Measurements from ENCODE around the gene PTTG1IP.

The PTTG1IP gene

DNA sequence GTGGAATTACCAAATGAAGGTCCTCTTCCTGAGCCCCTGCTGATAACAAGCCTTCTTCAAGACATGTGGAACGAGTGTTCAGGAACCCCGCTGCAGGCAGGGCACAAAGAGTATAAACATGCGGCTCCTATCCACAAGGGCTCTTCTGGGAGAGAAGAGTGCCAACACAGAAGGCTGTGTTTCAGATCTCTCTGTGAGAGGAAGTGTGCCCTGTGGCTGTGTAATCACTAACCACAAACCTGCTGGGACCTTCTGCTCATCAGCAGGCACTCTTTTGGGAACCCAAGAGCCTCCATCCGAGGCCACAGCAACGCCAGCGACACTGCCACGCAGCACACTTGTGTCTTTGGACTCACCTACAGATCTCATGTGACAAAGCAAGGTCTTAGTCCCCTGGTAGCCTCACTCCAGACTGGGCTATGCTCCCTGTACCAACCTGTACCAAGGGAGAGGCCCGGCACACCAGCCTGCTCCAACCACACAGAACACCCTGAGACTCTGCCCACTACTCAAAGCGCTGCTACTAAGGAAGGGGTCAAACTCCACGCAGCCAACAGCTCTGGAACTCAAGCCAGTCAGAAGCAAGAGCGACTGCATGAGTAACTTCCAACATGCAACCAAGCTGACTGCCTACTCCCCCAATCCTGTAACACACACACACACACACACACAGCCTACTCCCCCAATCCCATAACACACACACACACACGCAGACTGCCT lies 7.8 kb downstream of the PTTG1IP start:
- intact Hi-C loops (cut with micrococcal nuclease): no loop called here
- Mint-ChIP-seq H3K27ac (peak overlapping the region; percentile 72), H3K4me3 (peak overlapping the region; percentile 35), H3K4me1 (ENCODE audit: low read depth) (peaks cover 90% of the 10 kb centered on the region), H3K27me3 (no peaks in the 10 kb centered on the region), H3K9me3 (no peaks in the 10 kb centered on the region), H3K36me3 (ENCODE audit: low read depth) (peaks cover 86% of the 10 kb centered on the region)

- H3K27me3 Mint-ChIP-seq: no peaks in the 10 kb centered on the region
- intact Hi-C loops (cut with micrococcal nuclease): no loop called here
- no peaks in the 10 kb centered on the region for H3K9me3 Mint-ChIP-seq
- H3K4me1 Mint-ChIP-seq (ENCODE audit: low read depth): peaks cover 80% of the 10 kb centered on the region
- H3K36me3 Mint-ChIP-seq (ENCODE audit: low read depth): peaks cover 96% of the 10 kb centered on the region
- peak overlapping the region; percentile 31 for H3K27ac Mint-ChIP-seq
- no peak overlapping the region for H3K4me3 Mint-ChIP-seq
These were observed 10.4 kb downstream of the PTTG1IP start for GRCh38 chr21:44862869-44863685.

DNA sequence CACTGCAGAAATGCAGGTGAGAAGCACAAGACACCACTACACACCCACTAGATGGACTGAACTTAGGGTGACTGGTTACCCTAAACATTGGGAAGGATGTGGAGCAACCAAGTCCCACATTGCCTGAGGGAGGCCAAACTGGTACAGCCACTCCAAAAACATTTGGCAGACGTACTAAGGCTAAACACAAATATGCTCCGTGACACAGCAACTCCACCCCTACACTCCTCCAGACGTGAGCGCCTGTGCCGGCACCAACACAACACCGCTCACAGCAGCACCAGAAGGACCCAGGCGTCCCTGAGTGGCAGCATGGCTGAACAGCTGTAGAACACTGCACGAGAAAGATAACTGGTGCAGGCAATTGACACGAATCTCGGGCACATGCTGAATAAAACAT lies 14.7 kb downstream of the PTTG1IP start:
- H3K4me3 Mint-ChIP-seq: no peak overlapping the region
- no peaks in the 10 kb centered on the region for H3K9me3 Mint-ChIP-seq
- H3K27me3 Mint-ChIP-seq: no peaks in the 10 kb centered on the region
- peaks cover 100% of the 10 kb centered on the region for H3K36me3 Mint-ChIP-seq (ENCODE audit: low read depth)
- no peak overlapping the region for H3K27ac Mint-ChIP-seq
- intact Hi-C loops (cut with micrococcal nuclease): no loop called here
- peaks cover 64% of the 10 kb centered on the region for H3K4me1 Mint-ChIP-seq (ENCODE audit: low read depth)

DNA sequence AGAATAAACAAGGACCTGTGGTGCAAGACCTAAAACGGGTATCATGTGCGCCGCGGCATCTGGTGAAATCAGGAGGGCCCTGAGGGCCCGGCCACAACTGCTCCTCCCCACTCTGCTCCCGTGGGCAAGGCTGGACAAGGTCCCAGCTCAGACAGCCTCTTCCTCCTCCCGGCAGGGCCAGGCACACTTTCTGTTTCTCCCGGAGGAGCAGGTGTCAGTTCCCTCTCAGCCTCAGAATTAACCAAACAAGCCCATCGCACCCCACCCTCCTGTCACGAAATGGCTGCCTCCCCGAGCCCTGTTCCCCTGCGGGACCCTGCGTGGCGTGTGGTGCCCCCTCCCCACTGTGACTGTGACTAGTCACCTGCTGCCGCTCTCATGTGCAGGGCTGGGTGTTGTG lies 15.2 kb downstream of the PTTG1IP start:
- Mint-ChIP-seq H3K9me3 (no peaks in the 10 kb centered on the region), H3K27me3 (no peaks in the 10 kb centered on the region), H3K27ac (no peak overlapping the region), H3K36me3 (ENCODE audit: low read depth) (peaks cover 100% of the 10 kb centered on the region), H3K4me3 (no peak overlapping the region), H3K4me1 (ENCODE audit: low read depth) (peaks cover 64% of the 10 kb centered on the region)
- intact Hi-C loops (cut with micrococcal nuclease): no loop called here

DNA sequence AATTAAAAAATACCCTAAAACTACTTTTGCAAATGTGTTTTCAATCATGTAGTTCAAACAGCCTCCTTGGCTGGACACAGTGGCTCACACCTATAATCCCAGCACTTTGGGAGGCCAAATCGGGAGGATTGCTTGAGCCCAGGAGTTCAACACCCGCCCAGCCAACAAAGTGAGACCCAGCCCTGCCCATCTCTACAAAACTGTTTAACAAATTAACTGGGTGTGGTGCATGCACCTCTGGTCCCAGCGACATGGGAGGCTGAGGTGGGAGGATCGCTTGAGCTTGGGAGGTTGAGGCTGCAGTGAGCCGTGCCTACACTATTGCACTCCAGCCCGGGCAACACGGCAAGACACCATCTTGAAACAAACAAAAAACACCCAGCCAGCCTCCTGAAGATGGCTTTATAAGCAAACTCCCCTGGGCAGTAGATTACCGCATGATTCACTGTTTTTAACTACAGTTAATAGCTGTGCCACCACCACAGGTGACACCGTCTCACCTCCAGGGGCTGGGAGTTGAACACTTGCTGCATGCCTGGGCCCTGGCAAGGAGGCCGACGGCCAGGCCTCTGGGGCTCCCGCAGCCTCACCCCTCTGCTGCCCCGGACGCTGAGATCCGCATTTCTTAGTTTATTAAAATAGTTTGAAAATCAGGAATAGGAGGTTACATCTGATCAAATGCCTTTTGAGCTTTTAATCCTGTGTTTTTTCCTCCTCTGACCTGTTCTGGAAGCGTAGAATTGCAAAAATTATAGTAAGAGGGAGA lies 16.2 kb downstream of the PTTG1IP start:
- Mint-ChIP-seq H3K27ac (no peak overlapping the region), H3K9me3 (no peaks in the 10 kb centered on the region), H3K36me3 (ENCODE audit: low read depth) (peaks cover 100% of the 10 kb centered on the region), H3K4me1 (ENCODE audit: low read depth) (peaks cover 61% of the 10 kb centered on the region), H3K27me3 (no peaks in the 10 kb centered on the region), H3K4me3 (no peak overlapping the region)
- intact Hi-C loops (cut with micrococcal nuclease): no loop called here

GRCh38 chr21:44856131-44856530 lies 17.4 kb downstream of the PTTG1IP start:
- intact Hi-C loops (cut with micrococcal nuclease): no loop called here
- Mint-ChIP-seq H3K4me3 (no peak overlapping the region), H3K36me3 (ENCODE audit: low read depth) (peaks cover 100% of the 10 kb centered on the region), H3K27ac (no peak overlapping the region), H3K9me3 (no peaks in the 10 kb centered on the region), H3K27me3 (no peaks in the 10 kb centered on the region), H3K4me1 (ENCODE audit: low read depth) (peaks cover 59% of the 10 kb centered on the region)

DNA sequence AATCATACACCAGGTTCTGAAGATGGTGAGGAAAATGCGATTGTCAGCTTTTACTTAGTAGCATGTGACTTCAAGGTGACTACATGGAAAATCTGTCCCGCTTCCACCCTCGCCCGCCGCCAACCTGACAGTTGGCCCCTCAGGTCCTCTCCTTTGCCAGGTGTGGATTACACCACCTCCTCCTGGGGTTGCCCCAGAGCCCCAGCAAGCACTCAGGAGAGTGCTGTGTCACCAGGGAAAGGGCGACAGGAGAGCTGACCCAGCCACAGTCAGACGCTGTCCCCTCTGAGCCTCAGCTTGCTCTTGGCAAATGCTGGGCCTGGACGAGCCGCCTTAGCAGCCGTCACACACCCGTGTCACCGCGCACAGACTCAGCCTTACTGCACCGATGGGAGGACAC lies 17.9 kb downstream of the PTTG1IP start:
- Mint-ChIP-seq H3K4me3 (no peak overlapping the region), H3K9me3 (no peaks in the 10 kb centered on the region), H3K27ac (no peak overlapping the region), H3K36me3 (ENCODE audit: low read depth) (peaks cover 100% of the 10 kb centered on the region), H3K27me3 (no peaks in the 10 kb centered on the region), H3K4me1 (ENCODE audit: low read depth) (peaks cover 59% of the 10 kb centered on the region)
- intact Hi-C loops (cut with micrococcal nuclease): no loop called here

GRCh38 chr21:44854664-44855446 lies 18.6 kb downstream of the PTTG1IP start:
- no peaks in the 10 kb centered on the region for H3K9me3 Mint-ChIP-seq
- H3K27ac Mint-ChIP-seq: no peak overlapping the region
- no peaks in the 10 kb centered on the region for H3K27me3 Mint-ChIP-seq
- intact Hi-C loops (cut with micrococcal nuclease): no loop called here
- H3K4me3 Mint-ChIP-seq: no peak overlapping the region
- peaks cover 100% of the 10 kb centered on the region for H3K36me3 Mint-ChIP-seq (ENCODE audit: low read depth)
- peaks cover 62% of the 10 kb centered on the region for H3K4me1 Mint-ChIP-seq (ENCODE audit: low read depth)

DNA sequence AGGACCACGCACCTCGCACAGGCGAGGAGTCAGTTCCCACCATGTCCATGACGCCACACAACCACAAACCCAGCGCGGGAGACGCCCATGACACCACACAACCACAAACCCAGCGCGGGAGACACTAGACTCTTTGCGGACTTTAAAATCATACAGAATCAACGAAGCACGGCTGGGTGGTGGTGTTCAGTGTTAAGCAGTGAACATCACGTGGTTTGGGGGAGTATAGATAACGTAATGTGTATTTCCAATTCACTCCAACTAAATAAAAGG lies 19.2 kb downstream of the PTTG1IP start:
- Mint-ChIP-seq H3K9me3 (no peaks in the 10 kb centered on the region), H3K4me3 (no peak overlapping the region), H3K36me3 (ENCODE audit: low read depth) (peaks cover 100% of the 10 kb centered on the region), H3K27me3 (no peaks in the 10 kb centered on the region), H3K4me1 (ENCODE audit: low read depth) (peaks cover 63% of the 10 kb centered on the region), H3K27ac (no peak overlapping the region)
- intact Hi-C loops (cut with micrococcal nuclease): no loop called here

DNA sequence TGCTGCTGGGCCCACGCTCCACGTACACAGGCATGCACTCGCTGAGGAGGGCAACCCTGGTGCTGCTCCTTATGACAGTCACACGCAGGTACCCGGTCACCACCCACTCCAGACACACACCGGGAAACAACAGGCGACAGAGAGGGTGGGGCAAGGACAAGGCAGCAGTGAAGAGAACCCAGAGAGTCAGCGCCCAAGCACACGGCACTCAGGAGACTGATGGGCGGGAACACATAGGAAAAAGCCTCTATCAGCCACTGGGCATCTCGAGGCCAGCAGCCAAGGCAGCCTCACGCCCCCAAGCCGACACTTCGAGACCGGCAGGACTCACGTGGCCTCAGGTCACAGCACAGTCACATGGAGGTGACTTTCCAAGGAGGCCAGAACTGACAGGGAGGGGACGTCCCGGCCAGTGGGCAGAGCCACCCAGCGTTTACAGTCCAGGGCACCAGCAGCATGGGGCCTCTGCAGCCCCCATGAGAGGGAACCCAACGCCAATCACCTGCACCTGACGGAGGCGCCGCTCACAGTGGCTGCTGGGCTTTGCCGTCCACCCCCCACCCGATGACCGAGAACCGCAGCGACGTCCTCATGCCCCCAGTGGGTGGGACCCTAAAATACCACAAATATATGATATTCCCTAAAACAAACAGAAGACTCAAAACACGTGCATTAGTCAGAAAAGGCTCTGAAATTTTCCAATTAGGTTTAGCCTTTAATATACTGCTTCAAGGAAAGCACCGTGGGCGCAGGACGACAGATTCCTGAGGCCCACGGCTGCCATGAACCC lies 19.7 kb downstream of the PTTG1IP start:
- intact Hi-C loops (cut with micrococcal nuclease): no loop called here
- H3K4me3 Mint-ChIP-seq: no peak overlapping the region
- peaks cover 100% of the 10 kb centered on the region for H3K36me3 Mint-ChIP-seq (ENCODE audit: low read depth)
- H3K27ac Mint-ChIP-seq: no peak overlapping the region
- no peaks in the 10 kb centered on the region for H3K27me3 Mint-ChIP-seq
- no peaks in the 10 kb centered on the region for H3K9me3 Mint-ChIP-seq
- H3K4me1 Mint-ChIP-seq (ENCODE audit: low read depth): peaks cover 67% of the 10 kb centered on the region

GRCh38 chr21:44850905-44851657 lies 22.4 kb downstream of the PTTG1IP start:
- intact Hi-C loops (cut with micrococcal nuclease): no loop called here
- H3K27me3 Mint-ChIP-seq: no peaks in the 10 kb centered on the region
- peaks cover 83% of the 10 kb centered on the region for H3K4me1 Mint-ChIP-seq (ENCODE audit: low read depth)
- peaks cover 86% of the 10 kb centered on the region for H3K36me3 Mint-ChIP-seq (ENCODE audit: low read depth)
- H3K9me3 Mint-ChIP-seq: no peaks in the 10 kb centered on the region
- no peak overlapping the region for H3K27ac Mint-ChIP-seq
- H3K4me3 Mint-ChIP-seq: no peak overlapping the region

- peaks cover 79% of the 10 kb centered on the region for H3K36me3 Mint-ChIP-seq (ENCODE audit: low read depth)
- intact Hi-C loops (cut with micrococcal nuclease): no loop called here
- H3K27me3 Mint-ChIP-seq: no peaks in the 10 kb centered on the region
- H3K4me3 Mint-ChIP-seq: no peak overlapping the region
- peaks cover 84% of the 10 kb centered on the region for H3K4me1 Mint-ChIP-seq (ENCODE audit: low read depth)
- no peak overlapping the region for H3K27ac Mint-ChIP-seq
- H3K9me3 Mint-ChIP-seq: no peaks in the 10 kb centered on the region
These were observed 23.2 kb downstream of the PTTG1IP start for GRCh38 chr21:44850208-44850800.

All from dendritic cell treated with granulocyte-macrophage colony-stimulating factor and Interleukin-4, amounts not matched to agents 40 ng/mL and 50 ng/mL, for 4 days (primary cell).